RPMI7951 (cell line): ENCODE data around the gene SPANXN4. TPM values are rescaled to one million over a fixed set of nuclear protein-coding genes. Genes with fewer than 3 reads are reported as not detected.

Experiments
- DNase-seq: peaks from one replicate; pipeline ENCODE4 v3.0.0-alpha.2; 2012; ENCODE audit warnings: low read depth
- total RNA-seq: library from RNA; depleted of rRNA; stranded (reverse); fragments of >200 nt; shearing (Covaris generic); gene quantifications from 2 replicates; pipeline ENCODE4 v1.2.3, GENCODE V29; 2014; rRNA removed

The SPANXN4 gene
- total RNA-seq, result not detected in 2 replicates

- no peak for DNase-seq
These were observed at the start of gene SPANXN4 for GRCh38 chrX:143025628-143026027. Gene SPANXN4, plus strand, starts transcription at chrX:143025928. Its CDS starts 87 bp downstream, at chrX:143026015.

GRCh38 chrX:142977128-142977914, 48.4 kb upstream of the SPANXN4 start:
- DNase-seq, result no peak

- DNase-seq, result no peak
These were observed 47.5 kb upstream of the SPANXN4 start for GRCh38 chrX:142978130-142978684.

- no peak for DNase-seq
These were observed 43.0 kb upstream of the SPANXN4 start for GRCh38 chrX:142982679-142983078.

- DNase-seq, result no peak
These were observed 30.7 kb upstream of the SPANXN4 start for GRCh38 chrX:142994988-142995387.

GRCh38 chrX:142998447-142999198, 27.1 kb upstream of the SPANXN4 start:
- DNase-seq, result no peak

- no peak for DNase-seq
These were observed 26.5 kb upstream of the SPANXN4 start for GRCh38 chrX:142999199-142999701.

GRCh38 chrX:143002206-143002605, 23.5 kb upstream of the SPANXN4 start:
- no peak for DNase-seq

GRCh38 chrX:143017272-143017671, 8.5 kb upstream of the SPANXN4 start:
- DNase-seq, result no peak

GRCh38 chrX:143027275-143027674, 1.5 kb downstream of the SPANXN4 start:
- DNase-seq, result no peak

- DNase-seq, result no peak
These were observed 21.8 kb downstream of the SPANXN4 start for GRCh38 chrX:143047511-143047910.

- DNase-seq, result no peak
These were observed 32.4 kb downstream of the SPANXN4 start for GRCh38 chrX:143058120-143058519.

GRCh38 chrX:143081231-143081630, 55.5 kb downstream of the SPANXN4 start:
- DNase-seq, result no peak

- DNase-seq, result no peak
These were observed 56.8 kb downstream of the SPANXN4 start for GRCh38 chrX:143082537-143082936.
